ENCODE data around the gene STAT4. TPM values are rescaled to one million over a fixed set of nuclear protein-coding genes. Genes with fewer than 3 reads are reported as not detected.

The STAT4 gene
- 3.9 TPM for total RNA-seq (ENCODE audit: insufficient read depth, low replicate concordance)

GRCh38 chr2:191150600-191151330 lies at the start of gene STAT4:
STAT4 (minus strand) TSS chr2:191150994; CDS start chr2:191148203, 2,791 bp downstream.
- DNase-seq (ENCODE audit: low spot score) = no peak

- DNase-seq (ENCODE audit: low spot score) = no peak
Observed at GRCh38 chr2:191199929-191200512, 49.2 kb upstream of the STAT4 start.

- no peak for DNase-seq (ENCODE audit: low spot score)
Observed at GRCh38 chr2:191198271-191198670, 47.5 kb upstream of the STAT4 start.

GRCh38 chr2:191197096-191197495 lies 46.3 kb upstream of the STAT4 start:
- DNase-seq (ENCODE audit: low spot score) = no peak

GRCh38 chr2:191195021-191195420 lies 44.2 kb upstream of the STAT4 start:
- DNase-seq (ENCODE audit: low spot score) = no peak

GRCh38 chr2:191190861-191191552 lies 40.2 kb upstream of the STAT4 start:
- no peak for DNase-seq (ENCODE audit: low spot score)

- no peak for DNase-seq (ENCODE audit: low spot score)
Observed at GRCh38 chr2:191190435-191190834, 39.6 kb upstream of the STAT4 start.

GRCh38 chr2:191189112-191189635 lies 38.4 kb upstream of the STAT4 start:
- DNase-seq (ENCODE audit: low spot score) = no peak

GRCh38 chr2:191188550-191189093 lies 37.8 kb upstream of the STAT4 start:
- no peak for DNase-seq (ENCODE audit: low spot score)

- no peak for DNase-seq (ENCODE audit: low spot score)
Observed at GRCh38 chr2:191187105-191187829, 36.5 kb upstream of the STAT4 start.

GRCh38 chr2:191184457-191184856 lies 33.7 kb upstream of the STAT4 start:
- DNase-seq (ENCODE audit: low spot score) = no peak

GRCh38 chr2:191183516-191183915 lies 32.7 kb upstream of the STAT4 start:
- DNase-seq (ENCODE audit: low spot score) = no peak

- DNase-seq (ENCODE audit: low spot score) = no peak
Observed at GRCh38 chr2:191183081-191183480, 32.3 kb upstream of the STAT4 start.

GRCh38 chr2:191180713-191181112 lies 29.9 kb upstream of the STAT4 start:
- DNase-seq (ENCODE audit: low spot score) = no peak

GRCh38 chr2:191180276-191180675 lies 29.5 kb upstream of the STAT4 start:
- no peak for DNase-seq (ENCODE audit: low spot score)

- DNase-seq (ENCODE audit: low spot score) = no peak
Observed at GRCh38 chr2:191178806-191179514, 28.2 kb upstream of the STAT4 start.

- no peak for DNase-seq (ENCODE audit: low spot score)
Observed at GRCh38 chr2:191177751-191178736, 27.2 kb upstream of the STAT4 start.

GRCh38 chr2:191176801-191177438 lies 26.1 kb upstream of the STAT4 start:
- no peak for DNase-seq (ENCODE audit: low spot score)

GRCh38 chr2:191176305-191176704 lies 25.5 kb upstream of the STAT4 start:
- no peak for DNase-seq (ENCODE audit: low spot score)
